Esophagus squamous epithelium (tissue), 4 donors: ENCODE results near the gene PIWIL1.

Source experiments
- POLR2A ChIP-seq, 4 donors: fragments of 450-650 bp; IDR thresholded peaks; one replicate each; pipeline ENCODE4 v1.6.1; 2017; ENCODE audit warnings: antibody characterized with exemption in 4 of 4, mild to moderate bottlenecking in 4 of 4, moderate library complexity in 3 of 4
- TF ChIP-seq, protein P1 (sequence below), 6 experiments: fragments of 450-650 bp in 4 of 6; fragments of 200-600 bp in 2 of 6; sonication (generic) in 2 of 6; IDR thresholded peaks; one replicate each; pipeline ENCODE4 v1.5.1; 2016 to 2019; ENCODE audit warnings: antibody characterized with exemption in 6 of 6, mild to moderate bottlenecking in 4 of 6, moderate library complexity in 4 of 6

DNA sequence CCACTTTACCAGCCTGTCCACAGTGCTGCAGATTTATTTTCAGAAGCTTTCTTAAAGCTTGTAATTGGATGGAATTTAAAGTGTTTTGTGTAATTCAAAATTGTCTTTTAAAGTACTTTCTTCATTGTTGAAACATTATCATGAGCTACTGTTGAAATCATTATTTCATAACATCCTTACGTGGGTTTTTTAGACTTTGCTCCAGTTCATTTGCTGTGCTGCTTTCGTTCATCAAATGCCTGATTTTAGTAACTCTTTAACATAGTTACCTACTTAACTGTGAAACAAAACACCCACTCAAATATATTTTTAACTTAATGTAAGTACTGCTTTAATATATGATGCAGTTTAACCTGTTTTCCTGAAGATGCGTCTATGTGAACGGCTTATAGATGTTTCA, 47.5 kb downstream of the PIWIL1 start:
- TF ChIP-seq, protein P1, sequence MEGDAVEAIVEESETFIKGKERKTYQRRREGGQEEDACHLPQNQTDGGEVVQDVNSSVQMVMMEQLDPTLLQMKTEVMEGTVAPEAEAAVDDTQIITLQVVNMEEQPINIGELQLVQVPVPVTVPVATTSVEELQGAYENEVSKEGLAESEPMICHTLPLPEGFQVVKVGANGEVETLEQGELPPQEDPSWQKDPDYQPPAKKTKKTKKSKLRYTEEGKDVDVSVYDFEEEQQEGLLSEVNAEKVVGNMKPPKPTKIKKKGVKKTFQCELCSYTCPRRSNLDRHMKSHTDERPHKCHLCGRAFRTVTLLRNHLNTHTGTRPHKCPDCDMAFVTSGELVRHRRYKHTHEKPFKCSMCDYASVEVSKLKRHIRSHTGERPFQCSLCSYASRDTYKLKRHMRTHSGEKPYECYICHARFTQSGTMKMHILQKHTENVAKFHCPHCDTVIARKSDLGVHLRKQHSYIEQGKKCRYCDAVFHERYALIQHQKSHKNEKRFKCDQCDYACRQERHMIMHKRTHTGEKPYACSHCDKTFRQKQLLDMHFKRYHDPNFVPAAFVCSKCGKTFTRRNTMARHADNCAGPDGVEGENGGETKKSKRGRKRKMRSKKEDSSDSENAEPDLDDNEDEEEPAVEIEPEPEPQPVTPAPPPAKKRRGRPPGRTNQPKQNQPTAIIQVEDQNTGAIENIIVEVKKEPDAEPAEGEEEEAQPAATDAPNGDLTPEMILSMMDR (IDR thresholded peaks at IDR 0.05) = no peak
- no peak for TF ChIP-seq POLR2A (IDR thresholded peaks at IDR 0.05)
